Fibroblast of lung (primary cell): ENCODE results near the gene TSPYL4. TPM values are rescaled to one million over a fixed set of nuclear protein-coding genes. Genes with fewer than 3 reads are reported as not detected.

Experiments used
- DNase-seq, 2 donors: peaks; one replicate each; pipeline versions ENCODE4 v3.0.0 to v3.0.0-alpha.2; 2010; ENCODE audit warnings: low read depth in 2 of 2
- H2AFZ ChIP-seq: 2 replicates; pipeline ENCODE4 v1.5.1; 2012; ENCODE audit warnings: low read length, control low read depth, inconsistent platforms
- H3K27ac ChIP-seq: 2 replicates; pipeline ENCODE4 v1.5.1; 2011; ENCODE audit warnings: low read length, control low read depth; ENCODE audit not compliant: insufficient read depth
- H3K27me3 ChIP-seq: 2 replicates; pipeline ENCODE4 v1.5.1; 2011; ENCODE audit warnings: mild to moderate bottlenecking, low read length; ENCODE audit not compliant: control insufficient read depth, insufficient read depth
- H3K36me3 ChIP-seq: 2 replicates; pipeline ENCODE4 v1.5.1; 2011; ENCODE audit warnings: low read length; ENCODE audit not compliant: control insufficient read depth, insufficient read depth
- H3K4me1 ChIP-seq: 2 replicates; pipeline ENCODE4 v1.5.1; 2011; ENCODE audit warnings: low read length; ENCODE audit not compliant: control insufficient read depth, insufficient read depth; ENCODE audit errors: extremely low read depth
- H3K4me2 ChIP-seq: 2 replicates; pipeline ENCODE4 v1.5.1; 2011; ENCODE audit warnings: low read length, control low read depth; ENCODE audit not compliant: insufficient read depth; ENCODE audit errors: extremely low read depth
- H3K4me3 ChIP-seq, 4 experiments: fragments of 200-600 bp in 1 of 4; sonication (generic) in 1 of 4; replicated peaks in 1 of 4; 2 replicates each; pipeline ENCODE4 v1.5.1; 2011 to 2016; ENCODE audit warnings: low read length in 4 of 4, low read depth in 3 of 4, mild to moderate bottlenecking in 3 of 4, control low read depth in 2 of 4, inconsistent platforms in 1 of 4, mixed read lengths in 1 of 4; ENCODE audit not compliant: insufficient read depth in 1 of 4; ENCODE audit errors: control extremely low read depth in 1 of 4
- H3K79me2 ChIP-seq: 2 replicates; pipeline ENCODE4 v1.5.1; 2012; ENCODE audit warnings: mild to moderate bottlenecking, low read length, inconsistent platforms; ENCODE audit not compliant: control insufficient read depth, insufficient read depth
- H3K9ac ChIP-seq: 2 replicates; pipeline ENCODE4 v1.5.1; 2011; ENCODE audit warnings: mild to moderate bottlenecking, low read length, control low read depth; ENCODE audit not compliant: insufficient read depth
- H3K9me3 ChIP-seq: 2 replicates; pipeline ENCODE4 v1.5.1; 2012; ENCODE audit warnings: low read depth, low read length; ENCODE audit not compliant: control insufficient read depth, insufficient read depth
- H4K20me1 ChIP-seq: 2 replicates; pipeline ENCODE4 v1.5.1; 2011; ENCODE audit warnings: low read length; ENCODE audit not compliant: control insufficient read depth, insufficient read depth; ENCODE audit errors: extremely low read depth
- CTCF ChIP-seq, 2 donors: IDR thresholded peaks in 1 of 2; conservative IDR thresholded peaks in 1 of 2; 1 replicate in 1 of 2; 2 replicates in 1 of 2; pipeline ENCODE4 v1.5.1; 2011 to 2012; ENCODE audit warnings: low read length in 2 of 2, control low read depth in 1 of 2, inconsistent platforms in 1 of 2, low read depth in 1 of 2, mild to moderate bottlenecking in 1 of 2
- EZH2 ChIP-seq: IDR thresholded peaks from 2 replicates; pipeline ENCODE4 v1.5.1; 2012; ENCODE audit warnings: low read length, control low read depth, mild to moderate bottlenecking; ENCODE audit errors: missing control alignments
- polyA plus RNA-seq, 2 donors: library from polyadenylated mRNA; depleted of rRNA in 1 of 2; stranded (reverse) in 1 of 2; unstranded in 1 of 2; fragments of >200 nt; gene quantifications; 2 replicates each; pipeline ENCODE4 v1.2.1, GENCODE V29; 2011 to 2012; ENCODE audit warnings: missing spikeins in 1 of 2
- total RNA-seq: library from RNA; depleted of rRNA; stranded (reverse); fragments of >200 nt; gene quantifications from 2 replicates; pipeline ENCODE4 v1.2.1, GENCODE V29; 2014

The TSPYL4 gene
- total and polyA plus RNA-seq, 2 donors (not counting 1 experiment from before 2014, with no cell fraction given) = 5.3 to 25.0 TPM

GRCh38 chr6:116218172-116218633 lies 35.7 kb downstream of the TSPYL4 start:
- Histone ChIP-seq H2AFZ (no peak overlapping the region), H3K36me3 (no peaks in the 10 kb centered on the region), H3K79me2 (no peaks in the 10 kb centered on the region), H4K20me1 (no peaks in the 10 kb centered on the region), H3K27me3 (no peaks in the 10 kb centered on the region), H3K4me3 (no peak overlapping the region), H3K4me2 (no peak overlapping the region), H3K9ac (no peak overlapping the region), H3K9me3 (no peaks in the 10 kb centered on the region), H3K4me1 (no peaks in the 10 kb centered on the region), H3K27ac (no peak overlapping the region)
- no peak for TF ChIP-seq EZH2
- peak in 1 of 2 donors; percentile 31 for TF ChIP-seq CTCF (conservative IDR thresholded peaks at IDR 0.05 in 1 of 2, IDR thresholded peaks at IDR 0.05 in 1 of 2; ENCODE audit: low read depth in 1 of 2, low read length in 2 of 2)
- peak in 1 of 2 donors; percentile 45 for DNase-seq

GRCh38 chr6:116217069-116217468 lies 36.8 kb downstream of the TSPYL4 start:
- no peaks in the 10 kb centered on the region for H3K36me3 ChIP-seq
- no peaks in the 10 kb centered on the region for H3K9me3 ChIP-seq
- H3K27ac ChIP-seq = no peak overlapping the region
- no peak overlapping the region for H2AFZ ChIP-seq
- no peak overlapping the region for H3K9ac ChIP-seq
- no peaks in the 10 kb centered on the region for H4K20me1 ChIP-seq
- H3K4me1 ChIP-seq = no peaks in the 10 kb centered on the region
- DNase-seq = peak; percentile 32 to 65
- H3K4me3 ChIP-seq = no peak overlapping the region
- H3K79me2 ChIP-seq = no peaks in the 10 kb centered on the region
- H3K4me2 ChIP-seq = no peak overlapping the region
- H3K27me3 ChIP-seq = no peaks in the 10 kb centered on the region
- no peak for TF ChIP-seq EZH2
- TF ChIP-seq CTCF (conservative IDR thresholded peaks at IDR 0.05 in 1 of 2, IDR thresholded peaks at IDR 0.05 in 1 of 2; ENCODE audit: low read depth in 1 of 2, low read length in 2 of 2) = peak; percentile 24 to 54

GRCh38 chr6:116215414-116215813 lies 38.5 kb downstream of the TSPYL4 start:
- no peak overlapping the region for H3K9ac ChIP-seq
- H3K36me3 ChIP-seq = no peaks in the 10 kb centered on the region
- H3K4me3 ChIP-seq = no peak overlapping the region
- no peak overlapping the region for H3K4me2 ChIP-seq
- TF ChIP-seq EZH2 (no peak), CTCF (conservative IDR thresholded peaks at IDR 0.05 in 1 of 2, IDR thresholded peaks at IDR 0.05 in 1 of 2; ENCODE audit: low read depth in 1 of 2, low read length in 2 of 2) (no peak)
- no peaks in the 10 kb centered on the region for H3K79me2 ChIP-seq
- no peak overlapping the region for H2AFZ ChIP-seq
- peak in 1 of 2 donors; percentile 51 for DNase-seq
- H3K27ac ChIP-seq = no peak overlapping the region
- no peaks in the 10 kb centered on the region for H4K20me1 ChIP-seq
- H3K4me1 ChIP-seq = no peaks in the 10 kb centered on the region
- H3K27me3 ChIP-seq = no peaks in the 10 kb centered on the region
- no peaks in the 10 kb centered on the region for H3K9me3 ChIP-seq
